Astrocyte (in vitro differentiated cells and primary cell): ENCODE data around the gene TMEM229A. TPM values are rescaled to one million over a fixed set of nuclear protein-coding genes. Genes with fewer than 3 reads are reported as not detected.

Experiments used
- DNase-seq: peaks from one replicate; pipeline ENCODE4 v3.0.0-alpha.2; 2010; ENCODE audit warnings: low read depth
- FAIRE-seq: peaks from 2 replicates; lab custom pipeline; 2011; peaks lifted over from hg19 to GRCh38; lab: Jason Lieb, UNC
- H2AFZ ChIP-seq: 2 replicates; pipeline ENCODE4 v1.6.0; 2012; ENCODE audit warnings: low read depth, low read length, inconsistent platforms
- H3K27ac ChIP-seq: 2 replicates; pipeline ENCODE4 v1.5.1; 2011; ENCODE audit warnings: low read depth, low read length, inconsistent platforms
- H3K27me3 ChIP-seq: 2 replicates; pipeline ENCODE4 v1.6.0; 2011; ENCODE audit warnings: low read length, inconsistent platforms; ENCODE audit not compliant: insufficient read depth
- H3K36me3 ChIP-seq: 2 replicates; pipeline ENCODE4 v1.5.1; 2011; ENCODE audit warnings: low read length, inconsistent platforms; ENCODE audit not compliant: insufficient read depth
- H3K4me1 ChIP-seq: 2 replicates; pipeline ENCODE4 v1.5.1; 2011; ENCODE audit warnings: low read length, inconsistent platforms; ENCODE audit not compliant: insufficient read depth
- H3K4me2 ChIP-seq: 2 replicates; pipeline ENCODE4 v1.6.0; 2012; ENCODE audit warnings: low read length, inconsistent platforms
- H3K4me3 ChIP-seq: 2 replicates; pipeline ENCODE4 v1.5.1; 2011; ENCODE audit warnings: low read depth, mild to moderate bottlenecking, low read length, inconsistent platforms; ENCODE audit not compliant: insufficient read depth
- H3K79me2 ChIP-seq: 2 replicates; pipeline ENCODE4 v1.6.0; 2012; ENCODE audit warnings: mild to moderate bottlenecking, low read length, inconsistent platforms; ENCODE audit not compliant: insufficient read depth
- H3K9ac ChIP-seq: 2 replicates; pipeline ENCODE4 v1.6.0; 2012; ENCODE audit warnings: mild to moderate bottlenecking, low read length, inconsistent platforms
- H3K9me3 ChIP-seq: 2 replicates; pipeline ENCODE4 v1.5.1; 2012; ENCODE audit warnings: low read depth, mild to moderate bottlenecking, low read length, inconsistent platforms; ENCODE audit not compliant: insufficient read depth
- H4K20me1 ChIP-seq: 2 replicates; pipeline ENCODE4 v1.6.0; 2012; ENCODE audit warnings: low read length, inconsistent platforms; ENCODE audit not compliant: insufficient read depth
- H3K27ac Mint-ChIP-seq: one replicate; pipeline ENCODE4 v1.8.0; 2021; ENCODE audit warnings: mild to moderate bottlenecking, mixed read lengths; ENCODE audit not compliant: unreplicated experiment
- H3K27me3 Mint-ChIP-seq: one replicate; pipeline ENCODE4 v1.8.0; 2021; ENCODE audit warnings: low read depth, mixed read lengths; ENCODE audit not compliant: unreplicated experiment
- H3K36me3 Mint-ChIP-seq: one replicate; pipeline ENCODE4 v1.8.0; 2021; ENCODE audit warnings: low read depth, mixed read lengths; ENCODE audit not compliant: unreplicated experiment
- H3K4me1 Mint-ChIP-seq: one replicate; pipeline ENCODE4 v1.8.0; 2021; ENCODE audit warnings: low read depth, mixed read lengths; ENCODE audit not compliant: unreplicated experiment
- H3K4me3 Mint-ChIP-seq: one replicate; pipeline ENCODE4 v1.8.0; 2021; ENCODE audit warnings: mild to moderate bottlenecking, moderate library complexity, mixed read lengths; ENCODE audit not compliant: unreplicated experiment
- H3K9me3 Mint-ChIP-seq: one replicate; pipeline ENCODE4 v1.8.0; 2021; ENCODE audit warnings: mild to moderate bottlenecking, mixed read lengths; ENCODE audit not compliant: unreplicated experiment
- EZH2 ChIP-seq: IDR thresholded peaks from 2 replicates; pipeline ENCODE4 v1.6.1; 2012; ENCODE audit warnings: mild to moderate bottlenecking, low read length, inconsistent platforms; ENCODE audit not compliant: insufficient read depth
- total RNA-seq: library from RNA; stranded (reverse); gene quantifications from 2 replicates; pipeline ENCODE4 v1.2.1, GENCODE V29; 2021
- TF ChIP-seq, protein P1 (sequence below): IDR thresholded peaks from 2 replicates; pipeline ENCODE4 v1.5.1; 2011; ENCODE audit warnings: low read depth, mild to moderate bottlenecking, inconsistent platforms, low read length, moderate library complexity; ENCODE audit not compliant: insufficient read depth

Gene TMEM229A
- total RNA-seq, 1 donor from 2014 or later = 0.09 TPM

GRCh38 chr7:123999703-124000102, 33.2 kb downstream of the TMEM229A start:
- no peak overlapping the region for H2AFZ ChIP-seq
- H3K27ac Mint-ChIP-seq = no peak overlapping the region

GRCh38 chr7:123998921-123999320, 33.9 kb downstream of the TMEM229A start:
- DNase-seq = no peak
- Histone ChIP-seq H3K4me3 (no peak overlapping the region), H3K27ac (no peak overlapping the region), H2AFZ (no peak overlapping the region), H3K9me3 (no peaks in the 10 kb centered on the region), H3K9ac (no peak overlapping the region), H3K4me2 (no peak overlapping the region), H3K79me2 (no peaks in the 10 kb centered on the region), H3K4me1 (no peaks in the 10 kb centered on the region), H3K27me3 (no peaks in the 10 kb centered on the region), H4K20me1 (no peaks in the 10 kb centered on the region), H3K36me3 (no peaks in the 10 kb centered on the region)
- Mint-ChIP-seq H3K27ac (no peak overlapping the region), H3K4me1 (no peaks in the 10 kb centered on the region), H3K27me3 (no peaks in the 10 kb centered on the region), H3K4me3 (no peak overlapping the region), H3K9me3 (peaks cover 7% of the 10 kb centered on the region), H3K36me3 (no peaks in the 10 kb centered on the region)
- TF ChIP-seq, protein P1, sequence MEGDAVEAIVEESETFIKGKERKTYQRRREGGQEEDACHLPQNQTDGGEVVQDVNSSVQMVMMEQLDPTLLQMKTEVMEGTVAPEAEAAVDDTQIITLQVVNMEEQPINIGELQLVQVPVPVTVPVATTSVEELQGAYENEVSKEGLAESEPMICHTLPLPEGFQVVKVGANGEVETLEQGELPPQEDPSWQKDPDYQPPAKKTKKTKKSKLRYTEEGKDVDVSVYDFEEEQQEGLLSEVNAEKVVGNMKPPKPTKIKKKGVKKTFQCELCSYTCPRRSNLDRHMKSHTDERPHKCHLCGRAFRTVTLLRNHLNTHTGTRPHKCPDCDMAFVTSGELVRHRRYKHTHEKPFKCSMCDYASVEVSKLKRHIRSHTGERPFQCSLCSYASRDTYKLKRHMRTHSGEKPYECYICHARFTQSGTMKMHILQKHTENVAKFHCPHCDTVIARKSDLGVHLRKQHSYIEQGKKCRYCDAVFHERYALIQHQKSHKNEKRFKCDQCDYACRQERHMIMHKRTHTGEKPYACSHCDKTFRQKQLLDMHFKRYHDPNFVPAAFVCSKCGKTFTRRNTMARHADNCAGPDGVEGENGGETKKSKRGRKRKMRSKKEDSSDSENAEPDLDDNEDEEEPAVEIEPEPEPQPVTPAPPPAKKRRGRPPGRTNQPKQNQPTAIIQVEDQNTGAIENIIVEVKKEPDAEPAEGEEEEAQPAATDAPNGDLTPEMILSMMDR = no peak
- no peak for TF ChIP-seq EZH2
- no peak for FAIRE-seq

More at GRCh38 chr7:123999703-124000102, 33.2 kb downstream of the TMEM229A start:
- Histone ChIP-seq H3K4me1 (no peaks in the 10 kb centered on the region), H3K9ac (no peak overlapping the region), H3K4me2 (no peak overlapping the region), H3K79me2 (no peaks in the 10 kb centered on the region), H3K27me3 (no peaks in the 10 kb centered on the region), H3K9me3 (no peaks in the 10 kb centered on the region), H3K27ac (no peak overlapping the region), H3K4me3 (no peak overlapping the region), H4K20me1 (no peaks in the 10 kb centered on the region), H3K36me3 (no peaks in the 10 kb centered on the region)
- Mint-ChIP-seq H3K4me3 (no peak overlapping the region), H3K27me3 (no peaks in the 10 kb centered on the region), H3K4me1 (no peaks in the 10 kb centered on the region), H3K9me3 (peaks cover 7% of the 10 kb centered on the region), H3K36me3 (no peaks in the 10 kb centered on the region)
- DNase-seq (no peak), FAIRE-seq (no peak)
- TF ChIP-seq, protein P1 = no peak
- TF ChIP-seq EZH2 = no peak

GRCh38 chr7:123996327-123996625, 36.6 kb downstream of the TMEM229A start:
- FAIRE-seq (no peak), DNase-seq (no peak)
- H3K79me2 ChIP-seq = no peaks in the 10 kb centered on the region
- Mint-ChIP-seq H3K27me3 (no peaks in the 10 kb centered on the region), H3K9me3 (no peaks in the 10 kb centered on the region), H3K4me3 (no peak overlapping the region), H3K4me1 (no peaks in the 10 kb centered on the region), H3K27ac (no peak overlapping the region), H3K36me3 (no peaks in the 10 kb centered on the region)
- no peaks in the 10 kb centered on the region for H3K36me3 ChIP-seq
- no peaks in the 10 kb centered on the region for H3K4me1 ChIP-seq
- H2AFZ ChIP-seq = no peak overlapping the region
- H3K4me3 ChIP-seq = no peak overlapping the region
- no peak overlapping the region for H3K9ac ChIP-seq
- no peaks in the 10 kb centered on the region for H3K9me3 ChIP-seq
- no peaks in the 10 kb centered on the region for H4K20me1 ChIP-seq
- no peak overlapping the region for H3K4me2 ChIP-seq
- H3K27me3 ChIP-seq = no peaks in the 10 kb centered on the region
- no peak for TF ChIP-seq EZH2
- TF ChIP-seq, protein P1 = no peak
- no peak overlapping the region for H3K27ac ChIP-seq
